GM19025 (cell line): Measurements from ENCODE around the gene VEGFA.

Source experiments
- ATAC-seq: cut with Tn5 transposase; IDR thresholded peaks from one replicate; pipeline ENCODE4 v1.9.1; 2021; ENCODE audit warnings: mild to moderate bottlenecking, low read depth, moderate library complexity; ENCODE audit not compliant: unreplicated experiment

The VEGFA gene

DNA sequence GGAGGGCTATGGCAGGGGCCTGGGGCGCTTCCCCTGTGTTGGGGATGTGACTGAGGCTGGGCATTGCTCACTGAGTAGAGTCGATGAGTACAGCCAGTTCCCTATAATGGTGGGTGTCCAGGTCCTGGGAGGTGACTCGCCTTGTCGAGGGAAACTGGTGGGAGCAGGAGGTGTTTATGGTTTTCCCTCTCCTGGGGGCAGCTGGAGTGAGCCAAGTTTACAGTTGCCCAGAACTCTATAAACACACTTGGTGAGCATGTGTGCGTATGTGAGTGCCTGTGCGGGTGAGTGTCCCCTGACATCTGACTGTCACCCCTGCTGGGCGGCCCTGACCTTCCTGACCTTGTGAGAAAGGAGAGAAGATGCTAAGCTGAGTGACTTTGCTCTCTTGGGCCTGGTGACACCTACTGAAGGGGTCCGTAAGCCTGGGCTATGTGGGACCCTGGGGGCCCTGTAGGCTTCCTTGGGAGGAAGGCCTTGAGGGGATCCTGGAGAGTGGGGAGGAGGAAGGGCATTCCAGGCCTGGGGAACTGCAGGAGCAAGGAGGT lies 65.9 kb downstream of the VEGFA start:
- no peak for ATAC-seq
